Panc1 (cell line): ENCODE results near the gene C5orf58. TPM values are rescaled to one million over a fixed set of nuclear protein-coding genes. Genes with fewer than 3 reads are reported as not detected.

Source experiments
- ATAC-seq: fragments of 200-7000 bp; cut with Tn5 transposase; 2 replicates; pipeline ENCODE4 v1.9.1; 2020; ENCODE audit warnings: mild to moderate bottlenecking, moderate library complexity
- BruUV-seq: library from RNA; stranded (reverse); fragments of 400-500 nt; replicated peaks from 2 replicates; lab custom pipeline; 2021; lab: Mats Ljungman, UMichigan
- CTCF ChIA-PET: fragments of 300-600 bp; sonication (Branson Sonifier 250); formaldehyde crosslinking; loops from one replicate; lab custom pipeline; 2022; ENCODE audit warnings: antibody characterized with exemption; lab: Charles Lee
- POLR2A ChIA-PET: fragments of 300-600 bp; sonication (Branson Sonifier 250); formaldehyde crosslinking; loops from one replicate; lab custom pipeline; 2022; ENCODE audit warnings: antibody characterized with exemption; lab: Charles Lee
- DNase-seq: peaks from one replicate; pipeline ENCODE4 v3.0.0-alpha.2; 2010; ENCODE audit warnings: low read depth, low spot score
- H3K27ac ChIP-seq: 2 replicates; pipeline ENCODE4 v1.5.1; 2011; ENCODE audit warnings: mild to moderate bottlenecking, low read length, inconsistent platforms
- H3K27me3 ChIP-seq: fragments of 200-500 bp; sonication (Bioruptor generic); 2 replicates; pipeline ENCODE4 v1.6.0; 2014; ENCODE audit warnings: low read length, inconsistent platforms; ENCODE audit not compliant: control insufficient read depth, insufficient read depth
- H3K36me3 ChIP-seq: fragments of 200-500 bp; sonication (Bioruptor generic); 2 replicates; pipeline ENCODE4 v1.5.1; 2014; ENCODE audit warnings: inconsistent platforms, mild to moderate bottlenecking, low read length, moderate library complexity; ENCODE audit not compliant: control insufficient read depth, insufficient read depth
- H3K4me1 ChIP-seq: 2 replicates; pipeline ENCODE4 v1.5.1; 2011; ENCODE audit warnings: inconsistent platforms, mild to moderate bottlenecking, low read length, moderate library complexity; ENCODE audit not compliant: control insufficient read depth, insufficient read depth
- H3K4me3 ChIP-seq, 2 experiments: 2 replicates each; pipeline ENCODE4 v1.5.1; 2011 to 2012; ENCODE audit warnings: low read depth in 2 of 2, low read length in 2 of 2, mild to moderate bottlenecking in 2 of 2, inconsistent platforms in 1 of 2, moderate library complexity in 1 of 2
- H3K9me3 ChIP-seq: fragments of 200-500 bp; sonication (Bioruptor generic); 2 replicates; pipeline ENCODE4 v1.5.1; 2014; ENCODE audit warnings: low read depth, mild to moderate bottlenecking, inconsistent platforms, low read length, moderate library complexity; ENCODE audit not compliant: control insufficient read depth, insufficient read depth
- POLR2AphosphoS5 ChIP-seq: IDR thresholded peaks from 2 replicates; pipeline ENCODE4 v1.6.1; 2012; ENCODE audit warnings: mild to moderate bottlenecking, low read depth, low read length, moderate library complexity
- SIN3A ChIP-seq: IDR thresholded peaks from 2 replicates; pipeline ENCODE4 v1.6.1; 2012; ENCODE audit warnings: low read depth, mild to moderate bottlenecking, low read length, moderate library complexity, borderline replicate concordance; ENCODE audit not compliant: insufficient read depth
- TCF7L2 ChIP-seq: IDR thresholded peaks from 2 replicates; pipeline ENCODE4 v1.6.1; 2011; ENCODE audit warnings: mild to moderate bottlenecking, low read depth, low read length, inconsistent platforms
- in situ Hi-C: cut with HindIII; loops from 2 replicates; pipeline ENCODE4 v1.10.0; 2016; ENCODE audit warnings: low sequenced_read_pairs, low pct_unique_long_range_greater_than_20kb
- intact Hi-C: fragments of 100-400 bp; cut with micrococcal nuclease; formaldehyde crosslinking; loops from one replicate; pipeline ENCODE4 v1.10.0; 2022; ENCODE audit not compliant: unreplicated experiment
- total RNA-seq: library from RNA; stranded (reverse); gene quantifications from one replicate; pipeline ENCODE4 v1.2.1, GENCODE V29; 2021; ENCODE audit not compliant: unreplicated experiment
- TF ChIP-seq, protein P1 (sequence below), 2 experiments: IDR thresholded peaks; 2 replicates each; pipeline ENCODE4 v1.6.1; 2011 to 2012; ENCODE audit warnings: low read depth in 2 of 2, control low read depth in 1 of 2, low read length in 1 of 2, mild to moderate bottlenecking in 1 of 2, moderate library complexity in 1 of 2; ENCODE audit not compliant: insufficient read depth in 1 of 2
- TF ChIP-seq, protein P2 (sequence below): fragments of 450-650 bp; IDR thresholded peaks from 2 replicates; pipeline ENCODE4 v1.5.1; 2017; ENCODE audit warnings: mild to moderate bottlenecking

Gene C5orf58
- total RNA-seq, 1 experiment from 2014 or later: 0.15 TPM

DNA sequence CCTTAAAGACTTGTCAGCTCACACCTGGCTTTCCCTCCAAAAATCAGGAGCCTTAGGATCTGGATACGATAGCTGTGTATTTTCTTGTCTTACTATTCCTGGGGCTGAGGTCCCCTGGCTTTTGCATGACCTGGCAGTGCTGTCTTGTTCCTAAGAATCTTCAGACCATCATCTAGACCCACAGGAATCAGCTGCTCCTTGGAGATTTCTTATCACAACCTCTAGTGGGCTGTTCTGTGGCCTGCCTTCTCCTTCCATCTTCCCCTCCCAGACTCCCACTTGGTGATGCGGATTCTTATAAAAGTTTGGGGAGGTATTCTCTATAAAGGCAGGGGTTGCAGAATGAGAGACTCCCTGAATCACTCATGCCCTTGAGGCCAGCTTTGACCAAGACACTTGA is 43.4 kb downstream of the C5orf58 start:
- POLR2A ChIA-PET: no interaction called here
- BruUV-seq: no TSS peak
- H3K36me3 ChIP-seq: no peaks in the 10 kb centered on the region
- no peaks in the 10 kb centered on the region for H3K4me1 ChIP-seq
- intact Hi-C loops (no loop called here), in situ Hi-C loops (no loop called here)
- H3K27me3 ChIP-seq: no peaks in the 10 kb centered on the region; the same call in 1 of the 2 replicates
- ATAC-seq: no peak
- no peaks in the 10 kb centered on the region for H3K9me3 ChIP-seq
- TF ChIP-seq POLR2AphosphoS5 (no peak), TCF7L2 (no peak)
- TF ChIP-seq, protein P1, sequence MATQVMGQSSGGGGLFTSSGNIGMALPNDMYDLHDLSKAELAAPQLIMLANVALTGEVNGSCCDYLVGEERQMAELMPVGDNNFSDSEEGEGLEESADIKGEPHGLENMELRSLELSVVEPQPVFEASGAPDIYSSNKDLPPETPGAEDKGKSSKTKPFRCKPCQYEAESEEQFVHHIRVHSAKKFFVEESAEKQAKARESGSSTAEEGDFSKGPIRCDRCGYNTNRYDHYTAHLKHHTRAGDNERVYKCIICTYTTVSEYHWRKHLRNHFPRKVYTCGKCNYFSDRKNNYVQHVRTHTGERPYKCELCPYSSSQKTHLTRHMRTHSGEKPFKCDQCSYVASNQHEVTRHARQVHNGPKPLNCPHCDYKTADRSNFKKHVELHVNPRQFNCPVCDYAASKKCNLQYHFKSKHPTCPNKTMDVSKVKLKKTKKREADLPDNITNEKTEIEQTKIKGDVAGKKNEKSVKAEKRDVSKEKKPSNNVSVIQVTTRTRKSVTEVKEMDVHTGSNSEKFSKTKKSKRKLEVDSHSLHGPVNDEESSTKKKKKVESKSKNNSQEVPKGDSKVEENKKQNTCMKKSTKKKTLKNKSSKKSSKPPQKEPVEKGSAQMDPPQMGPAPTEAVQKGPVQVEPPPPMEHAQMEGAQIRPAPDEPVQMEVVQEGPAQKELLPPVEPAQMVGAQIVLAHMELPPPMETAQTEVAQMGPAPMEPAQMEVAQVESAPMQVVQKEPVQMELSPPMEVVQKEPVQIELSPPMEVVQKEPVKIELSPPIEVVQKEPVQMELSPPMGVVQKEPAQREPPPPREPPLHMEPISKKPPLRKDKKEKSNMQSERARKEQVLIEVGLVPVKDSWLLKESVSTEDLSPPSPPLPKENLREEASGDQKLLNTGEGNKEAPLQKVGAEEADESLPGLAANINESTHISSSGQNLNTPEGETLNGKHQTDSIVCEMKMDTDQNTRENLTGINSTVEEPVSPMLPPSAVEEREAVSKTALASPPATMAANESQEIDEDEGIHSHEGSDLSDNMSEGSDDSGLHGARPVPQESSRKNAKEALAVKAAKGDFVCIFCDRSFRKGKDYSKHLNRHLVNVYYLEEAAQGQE (IDR thresholded peaks at IDR 0.05; ENCODE audit: insufficient read depth in 1 of 2, low read depth in 2 of 2, low read length in 1 of 2): no peak
- no peak overlapping the region for H3K4me3 ChIP-seq
- no peak overlapping the region for H3K27ac ChIP-seq
- CTCF ChIA-PET: interaction anchor here (1.1 kb wide), 1 partner anchor 9 kb away, joined by 3 read pairs; no protein-coding TSS in a partner anchor
- no peak for DNase-seq

DNA sequence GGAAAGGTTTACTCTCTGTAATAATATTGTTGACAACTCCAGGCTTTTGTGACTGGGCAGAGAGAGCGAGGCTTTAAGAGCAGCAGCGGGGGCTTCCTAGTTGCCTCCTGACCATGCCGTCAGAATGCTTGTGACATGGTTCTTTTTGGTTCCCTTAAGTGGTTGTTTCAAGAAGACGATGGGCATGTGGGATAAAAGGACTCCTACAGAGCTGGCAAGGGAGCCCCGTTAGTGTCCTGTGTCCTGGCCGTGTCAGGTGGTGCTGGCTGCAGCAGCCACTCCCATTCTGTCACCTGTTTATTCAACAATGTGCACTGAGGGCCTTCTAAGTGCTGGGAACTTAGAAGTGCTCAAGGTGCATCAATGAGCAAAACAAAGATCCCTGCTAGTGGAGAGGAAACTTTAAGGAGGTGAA is 45.1 kb downstream of the C5orf58 start:
- intact Hi-C loops: no loop called here
- H3K9me3 ChIP-seq: no peaks in the 10 kb centered on the region
- in situ Hi-C loops: no loop called here
- H3K27ac ChIP-seq: no peak overlapping the region
- DNase-seq (no peak), ATAC-seq (no peak)
- ChIA-PET CTCF (no interaction called here), POLR2A (no interaction called here)
- H3K4me3 ChIP-seq: no peak overlapping the region
- no peaks in the 10 kb centered on the region; the same call in 1 of the 2 replicates for H3K27me3 ChIP-seq
- H3K36me3 ChIP-seq: no peaks in the 10 kb centered on the region
- no peak for TF ChIP-seq TCF7L2
- TF ChIP-seq POLR2AphosphoS5: no peak
- TF ChIP-seq, protein P2, sequence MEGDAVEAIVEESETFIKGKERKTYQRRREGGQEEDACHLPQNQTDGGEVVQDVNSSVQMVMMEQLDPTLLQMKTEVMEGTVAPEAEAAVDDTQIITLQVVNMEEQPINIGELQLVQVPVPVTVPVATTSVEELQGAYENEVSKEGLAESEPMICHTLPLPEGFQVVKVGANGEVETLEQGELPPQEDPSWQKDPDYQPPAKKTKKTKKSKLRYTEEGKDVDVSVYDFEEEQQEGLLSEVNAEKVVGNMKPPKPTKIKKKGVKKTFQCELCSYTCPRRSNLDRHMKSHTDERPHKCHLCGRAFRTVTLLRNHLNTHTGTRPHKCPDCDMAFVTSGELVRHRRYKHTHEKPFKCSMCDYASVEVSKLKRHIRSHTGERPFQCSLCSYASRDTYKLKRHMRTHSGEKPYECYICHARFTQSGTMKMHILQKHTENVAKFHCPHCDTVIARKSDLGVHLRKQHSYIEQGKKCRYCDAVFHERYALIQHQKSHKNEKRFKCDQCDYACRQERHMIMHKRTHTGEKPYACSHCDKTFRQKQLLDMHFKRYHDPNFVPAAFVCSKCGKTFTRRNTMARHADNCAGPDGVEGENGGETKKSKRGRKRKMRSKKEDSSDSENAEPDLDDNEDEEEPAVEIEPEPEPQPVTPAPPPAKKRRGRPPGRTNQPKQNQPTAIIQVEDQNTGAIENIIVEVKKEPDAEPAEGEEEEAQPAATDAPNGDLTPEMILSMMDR: no peak
- TF ChIP-seq SIN3A: no peak
- TF ChIP-seq, protein P1 (IDR thresholded peaks at IDR 0.05; ENCODE audit: insufficient read depth in 1 of 2, low read depth in 2 of 2, low read length in 1 of 2): no peak
- no peaks in the 10 kb centered on the region for H3K4me1 ChIP-seq
- no TSS peak for BruUV-seq
